GM10266 (cell line): ENCODE results near the gene PAX3.

ENCODE experiments used
- DNase-seq: peaks from one replicate; pipeline ENCODE4 v3.0.0; 2012; ENCODE audit errors: extremely low spot score
- CTCF ChIP-seq: IDR thresholded peaks from 2 replicates; pipeline ENCODE4 v1.5.1; 2012; ENCODE audit warnings: mild to moderate bottlenecking, low read depth; ENCODE audit not compliant: control insufficient read depth, insufficient read depth; ENCODE audit errors: missing control alignments

PAX3 gene

DNA sequence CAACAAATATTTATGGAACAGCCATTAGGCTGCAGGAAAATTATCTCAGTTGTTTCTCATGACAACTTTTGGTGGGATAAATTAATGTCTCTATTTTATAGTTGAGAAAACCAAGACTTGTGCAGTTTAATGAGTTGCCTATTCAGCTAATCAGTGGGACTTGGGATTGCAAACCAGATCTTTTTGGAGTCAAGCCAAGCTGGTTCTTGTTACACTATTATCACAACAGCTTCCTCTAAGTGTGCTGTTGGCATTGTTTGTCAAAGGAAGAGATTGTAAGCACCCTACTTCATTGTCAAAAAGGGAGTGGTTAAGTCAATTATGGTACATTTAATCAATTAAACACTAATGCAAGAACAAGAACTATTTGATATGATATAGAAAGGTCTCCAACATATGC is 119.2 kb downstream of the PAX3 start:
- no peak for TF ChIP-seq CTCF
- no peak for DNase-seq

GRCh38 chr2:222178450-222178849 is 120.3 kb downstream of the PAX3 start:
- no peak for TF ChIP-seq CTCF
- DNase-seq: no peak

DNA sequence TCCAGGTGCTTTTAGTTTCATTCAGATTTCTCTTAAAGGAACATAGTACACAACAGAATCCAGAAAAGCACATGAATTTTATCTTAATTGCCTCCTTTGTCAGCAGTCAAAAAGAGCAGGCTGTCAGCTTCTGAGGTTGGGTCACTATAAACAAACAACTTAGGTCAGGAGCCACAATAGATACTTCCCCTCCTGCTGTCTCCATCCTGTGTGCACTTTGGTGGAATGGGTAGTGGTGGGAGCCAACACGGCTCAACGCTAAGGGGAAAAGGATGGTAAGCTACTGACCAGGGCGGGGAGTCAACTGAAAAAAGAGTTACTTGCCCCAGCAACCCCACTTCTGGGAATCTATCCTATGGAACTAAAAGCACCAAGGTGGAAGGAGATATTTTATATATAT is 121.9 kb downstream of the PAX3 start:
- TF ChIP-seq CTCF: no peak
- DNase-seq: no peak

DNA sequence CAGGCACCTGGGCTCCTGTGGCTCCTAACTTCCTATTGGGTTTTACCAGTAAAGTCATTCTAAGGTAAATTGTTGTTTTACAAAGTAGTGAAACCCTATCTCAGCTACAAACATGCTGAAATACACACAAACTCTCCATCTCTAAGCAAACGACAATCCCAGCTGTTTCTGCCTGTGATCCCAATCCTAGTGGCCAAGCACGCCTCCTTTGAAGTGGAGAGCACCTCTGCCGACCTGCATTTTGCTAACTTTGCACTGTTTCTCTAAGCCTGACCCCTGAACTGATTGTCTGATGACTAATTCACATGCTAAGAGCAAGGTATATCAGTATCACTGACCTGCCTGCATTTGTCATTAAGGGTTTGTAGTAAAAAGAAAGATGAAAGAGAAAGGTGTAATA is 124.3 kb downstream of the PAX3 start:
- no peak for TF ChIP-seq CTCF
- DNase-seq: no peak

- no peak for TF ChIP-seq CTCF
- DNase-seq: no peak
These were observed 129.5 kb downstream of the PAX3 start for GRCh38 chr2:222169346-222169745.

DNA sequence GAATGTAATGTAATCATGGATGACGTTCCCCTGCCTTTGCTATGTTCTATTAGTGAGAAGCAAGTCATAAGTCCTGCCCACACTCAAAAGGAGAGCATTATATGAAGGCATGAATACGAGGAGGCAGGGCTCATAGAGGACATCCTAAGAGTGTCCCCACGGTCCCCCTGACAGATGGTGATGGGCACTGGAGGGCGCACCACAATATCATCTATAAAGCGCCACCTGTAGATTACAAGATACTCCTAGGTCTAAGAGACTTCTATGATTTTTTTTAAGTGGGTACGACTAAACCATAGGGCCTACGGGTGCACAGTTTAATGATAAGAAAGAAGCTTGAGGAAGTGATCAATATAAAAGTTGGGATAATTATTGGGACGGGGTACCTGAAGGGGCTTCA is 131.0 kb downstream of the PAX3 start:
- TF ChIP-seq CTCF: no peak
- DNase-seq: no peak

DNA sequence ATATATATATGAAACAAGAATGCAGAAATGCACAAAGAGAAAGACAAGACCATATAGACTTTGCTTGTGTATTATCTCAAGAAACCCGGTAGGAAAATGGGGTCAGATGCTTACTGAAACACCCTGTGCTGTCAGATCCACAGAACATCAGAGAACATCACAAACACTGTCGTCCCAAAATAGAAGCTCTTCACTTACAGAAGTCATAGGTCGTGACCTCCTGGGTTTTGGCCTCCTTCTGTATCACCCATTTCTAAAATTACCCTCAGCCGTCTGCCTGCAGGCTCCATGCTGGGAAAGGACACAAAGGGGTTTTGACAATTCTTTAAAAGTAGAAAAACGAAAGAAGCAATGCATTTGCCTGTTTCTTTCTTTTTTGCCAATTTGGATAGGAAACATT is 137.9 kb downstream of the PAX3 start:
- TF ChIP-seq CTCF: no peak
- no peak for DNase-seq
